Stimulated activated CD8-positive, alpha-beta memory T cell treated with anti-CD3 and anti-CD28 coated beads, Interleukin-4, amount 100 ng/mL, for 1 hour (primary cell): ENCODE results near the gene GAMT.
A peak's percentile ranks its signal among the peaks of the same experiment; 100 is the strongest.

ENCODE experiments used
- DNase-seq, 2 donors: peaks; one replicate each; pipeline ENCODE4 v3.0.0-alpha.2; 2020; ENCODE audit warnings: low read depth in 2 of 2, low spot score in 1 of 2

Gene GAMT

GRCh38 chr19:1418951-1419738 is 17.8 kb upstream of the GAMT start:
- DNase-seq = no peak

DNA sequence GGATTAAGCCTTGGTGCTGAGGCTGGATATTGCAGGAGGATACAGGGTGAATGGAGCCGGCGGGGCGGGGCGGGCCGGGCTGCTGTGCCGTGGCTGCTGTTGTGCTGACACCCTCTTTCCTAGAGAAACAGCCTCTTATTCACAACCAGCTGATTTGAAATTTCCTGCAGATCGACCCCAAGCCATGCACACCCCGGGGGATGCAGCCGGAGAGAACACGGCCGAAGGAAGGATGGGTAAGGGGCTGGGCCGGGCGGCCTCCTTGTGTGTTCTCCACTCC is 17.1 kb upstream of the GAMT start:
- DNase-seq = no peak

DNA sequence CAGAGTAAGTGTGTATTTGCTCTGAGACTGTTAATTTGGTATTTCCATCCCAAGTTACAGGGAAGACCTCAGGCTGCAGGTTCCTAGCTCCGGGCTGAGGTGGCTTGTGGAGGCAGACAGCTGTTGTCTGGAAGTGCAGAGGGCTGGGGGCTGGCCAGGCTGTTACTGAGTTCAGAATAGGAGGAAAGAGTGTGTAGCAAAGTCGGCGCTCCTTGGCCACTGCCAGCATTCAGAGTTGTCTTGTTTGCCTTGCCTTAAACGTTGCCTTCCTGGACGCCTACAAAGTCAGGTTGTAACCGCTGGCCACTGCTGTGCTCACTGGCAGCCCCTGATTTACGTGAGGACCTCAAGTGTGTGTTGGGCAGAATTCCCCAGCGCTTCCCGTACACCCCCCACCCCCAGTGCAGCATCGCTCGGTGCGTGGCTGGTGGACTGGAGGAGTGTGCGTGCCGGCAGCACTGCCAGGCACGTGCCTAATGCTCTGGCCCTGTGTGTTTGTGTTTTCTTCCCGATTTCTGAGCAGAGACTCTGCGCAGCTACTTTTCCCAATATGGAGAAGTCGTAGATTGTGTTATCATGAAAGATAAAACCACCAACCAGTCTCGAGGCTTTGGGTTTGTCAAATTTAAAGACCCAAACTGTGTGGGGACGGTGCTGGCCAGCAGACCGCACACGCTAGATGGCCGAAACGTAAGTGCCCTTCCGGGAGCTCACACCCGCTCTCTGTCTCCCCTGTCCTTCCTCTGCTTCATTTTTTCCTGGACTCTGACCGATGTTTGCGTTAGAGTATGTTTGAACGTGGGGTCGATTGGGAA is 16.5 kb upstream of the GAMT start:
- DNase-seq = no peak

GRCh38 chr19:1417145-1417544 is 15.8 kb upstream of the GAMT start:
- DNase-seq = no peak

DNA sequence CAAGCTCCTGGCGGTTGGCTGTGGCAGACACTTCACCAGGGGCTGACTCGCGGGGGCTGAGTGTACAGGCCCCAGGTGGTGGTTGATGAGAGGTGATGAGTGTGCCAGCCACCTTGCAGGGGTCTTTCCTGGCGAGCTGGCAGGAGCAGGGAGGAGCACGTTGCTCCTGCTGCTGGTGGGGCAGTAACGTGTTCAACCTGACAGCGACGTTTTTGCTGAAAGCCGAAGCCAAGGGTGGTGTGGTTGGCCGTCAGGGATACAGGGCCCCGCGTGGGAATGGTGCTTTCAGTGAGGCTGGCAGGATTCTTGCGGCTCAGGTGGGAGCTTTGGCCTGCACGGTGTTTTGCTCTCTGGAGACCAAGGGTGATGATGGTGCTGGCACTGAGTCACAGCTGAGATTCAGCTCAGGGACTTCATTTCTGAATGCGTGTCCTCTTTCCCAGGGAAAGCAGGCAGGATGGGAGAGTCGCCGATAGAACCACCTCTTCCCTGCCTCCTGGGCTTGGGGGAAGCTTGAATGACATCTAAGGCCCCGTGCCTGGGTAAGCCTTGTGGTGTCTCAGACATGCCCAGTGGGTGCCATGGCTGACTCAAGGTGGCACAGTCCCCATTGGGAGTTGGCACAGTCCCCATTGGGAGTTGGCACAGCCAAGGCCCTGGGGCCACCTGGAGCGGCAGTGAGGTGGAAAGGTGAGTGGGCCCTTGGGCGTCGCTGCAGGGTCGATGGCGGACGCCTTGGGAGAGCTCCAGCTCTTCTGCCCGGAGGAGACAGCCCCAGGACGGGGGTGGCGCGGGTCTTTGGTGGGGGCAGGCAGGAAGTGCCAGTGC is 14.9 kb upstream of the GAMT start:
- no peak for DNase-seq

DNA sequence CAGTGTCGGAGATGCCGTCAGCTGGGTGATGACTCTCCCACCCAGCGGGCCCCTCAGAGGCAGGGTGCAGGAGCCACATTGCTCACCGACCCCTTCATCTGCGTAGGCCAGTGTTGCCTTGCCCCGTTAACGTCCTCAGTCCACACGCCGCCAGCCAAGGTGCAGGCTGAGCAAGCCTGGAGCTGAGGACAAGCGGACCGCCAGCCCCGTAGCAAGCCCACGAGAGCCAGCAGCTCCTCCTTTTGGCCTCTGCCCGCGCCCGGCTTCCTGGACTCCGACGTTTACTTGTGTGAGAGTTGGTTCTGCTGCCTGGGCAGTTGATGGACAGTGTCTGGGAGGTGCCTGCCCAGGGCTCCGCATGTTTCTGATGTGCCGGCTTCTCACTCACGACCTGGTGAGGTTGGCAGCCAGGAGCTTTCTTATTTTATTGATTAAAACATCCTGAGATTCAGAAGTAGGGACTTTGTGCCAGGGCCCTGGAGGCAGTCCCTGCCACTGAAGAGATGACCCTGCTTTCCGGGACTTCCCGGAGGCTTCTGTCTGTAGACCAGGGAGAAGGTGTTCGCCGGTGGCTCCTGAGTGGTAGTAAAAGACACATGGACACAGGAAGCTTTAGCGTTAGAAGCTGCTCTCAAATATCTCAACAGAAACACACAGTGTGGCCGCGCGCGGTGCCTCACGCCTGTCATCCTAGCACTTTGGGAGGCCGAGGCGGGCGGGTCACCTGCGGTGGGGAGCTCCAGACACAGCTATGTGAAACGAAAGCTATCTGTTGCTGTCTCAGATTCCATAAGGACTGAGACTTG is 11.9 kb upstream of the GAMT start:
- DNase-seq = no peak

- DNase-seq = no peak
Observed at GRCh38 chr19:1412323-1412923, 11.1 kb upstream of the GAMT start.

- no peak for DNase-seq
Observed at GRCh38 chr19:1411255-1412191, 10.2 kb upstream of the GAMT start.

DNA sequence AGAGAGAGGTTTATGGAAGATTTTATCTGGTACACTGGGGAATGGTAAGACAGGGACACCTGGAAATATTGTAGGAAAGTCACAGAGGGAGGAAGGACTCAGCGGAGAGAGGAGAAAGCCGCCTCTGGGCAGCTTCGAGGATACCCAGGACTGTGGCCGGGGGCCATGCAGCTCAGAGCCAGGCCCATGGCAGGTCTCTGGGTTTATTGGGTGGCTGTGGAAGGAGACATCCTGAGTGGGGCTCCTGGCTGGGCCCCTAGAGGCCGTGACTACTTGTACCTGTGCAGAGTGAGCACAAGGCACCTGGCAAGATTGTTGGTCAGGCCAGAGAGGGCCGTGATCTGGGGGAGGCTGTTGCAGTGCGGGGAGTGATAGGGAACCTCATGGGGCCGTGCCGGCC is 9.4 kb upstream of the GAMT start:
- DNase-seq = no peak

DNA sequence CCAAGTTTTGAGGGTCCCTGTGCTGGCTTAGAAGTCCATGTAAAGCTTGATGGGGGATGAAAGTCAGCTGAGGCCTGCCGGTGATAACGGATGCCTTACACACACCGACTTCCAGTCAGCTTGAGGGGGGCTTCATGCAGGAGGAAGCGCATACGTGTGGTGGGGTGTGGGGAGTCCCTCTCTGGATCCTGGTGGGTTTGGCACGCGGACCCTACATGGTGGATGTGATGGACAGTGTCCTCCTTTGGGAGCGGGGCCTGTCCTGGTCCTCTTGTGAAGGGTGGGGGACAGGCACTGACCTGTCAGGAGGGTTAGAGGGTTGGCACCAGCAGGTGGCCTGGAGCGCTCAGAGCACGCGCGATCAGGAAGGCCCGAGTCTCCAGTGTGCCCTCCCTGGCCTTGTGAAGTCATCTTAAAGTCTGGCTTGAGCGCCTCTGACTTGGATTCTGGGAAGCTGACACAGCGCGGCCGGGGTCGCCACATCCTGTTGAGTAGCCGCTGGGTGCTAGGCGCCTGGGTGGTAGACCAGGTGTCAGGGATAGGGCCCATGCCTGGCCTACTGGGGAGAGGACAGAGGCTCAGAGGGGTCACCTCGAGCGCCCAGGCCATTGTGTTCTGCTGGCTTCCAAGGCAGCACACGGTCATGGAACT is 8.9 kb upstream of the GAMT start:
- DNase-seq = no peak

DNA sequence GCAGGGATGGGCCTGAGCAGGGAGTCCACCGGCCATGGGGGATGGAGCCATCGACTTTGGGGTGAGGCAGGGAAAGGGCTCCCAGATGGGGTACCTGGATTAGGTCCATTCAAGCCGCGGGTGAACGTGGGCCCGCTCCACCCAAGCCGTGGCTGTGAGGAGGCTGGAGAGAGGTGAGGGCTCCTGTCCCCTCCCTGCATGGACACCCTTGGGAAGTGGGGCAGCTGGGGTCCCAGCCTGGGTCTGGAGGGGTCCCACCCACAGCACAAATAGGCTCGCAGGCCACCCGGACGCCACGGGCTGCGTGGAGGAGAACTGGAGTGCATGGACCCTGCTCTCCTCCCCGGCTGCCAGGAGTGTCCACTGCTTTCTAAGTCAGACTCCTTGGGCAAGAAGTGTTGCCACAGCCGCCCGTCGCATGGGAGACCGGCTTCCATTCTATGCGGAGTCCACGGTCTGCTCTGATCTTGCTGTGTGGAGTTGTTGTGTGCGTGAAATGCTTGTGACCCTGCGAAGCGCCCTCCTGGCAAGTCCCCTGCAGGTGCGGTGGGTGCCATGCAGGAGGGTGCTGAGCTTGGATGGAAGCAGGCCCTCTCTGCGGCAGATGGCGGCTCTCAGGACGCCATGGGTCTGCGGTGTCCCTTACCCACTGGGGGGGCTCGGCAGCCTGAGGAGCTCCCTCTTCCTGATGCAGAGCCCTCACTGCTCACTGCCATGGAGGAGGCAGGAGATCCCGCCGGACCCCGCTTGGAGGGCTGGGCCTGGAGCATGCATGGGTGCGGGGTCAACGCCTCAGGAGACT is 8.1 kb upstream of the GAMT start:
- DNase-seq = no peak

GRCh38 chr19:1408300-1409203 is 7.2 kb upstream of the GAMT start:
- peak in 1 of 2 donors; percentile 27 for DNase-seq

GRCh38 chr19:1407528-1408299 is 6.4 kb upstream of the GAMT start, which contains the start of gene DAZAP1:
TSS of gene DAZAP1 (plus strand) at chr19:1407586. CDS start at chr19:1407774, 188 bp downstream.
- no peak for DNase-seq

- DNase-seq = peak; percentile 94 to 99
Observed at GRCh38 chr19:1406774-1407527, 5.6 kb upstream of the GAMT start.

DNA sequence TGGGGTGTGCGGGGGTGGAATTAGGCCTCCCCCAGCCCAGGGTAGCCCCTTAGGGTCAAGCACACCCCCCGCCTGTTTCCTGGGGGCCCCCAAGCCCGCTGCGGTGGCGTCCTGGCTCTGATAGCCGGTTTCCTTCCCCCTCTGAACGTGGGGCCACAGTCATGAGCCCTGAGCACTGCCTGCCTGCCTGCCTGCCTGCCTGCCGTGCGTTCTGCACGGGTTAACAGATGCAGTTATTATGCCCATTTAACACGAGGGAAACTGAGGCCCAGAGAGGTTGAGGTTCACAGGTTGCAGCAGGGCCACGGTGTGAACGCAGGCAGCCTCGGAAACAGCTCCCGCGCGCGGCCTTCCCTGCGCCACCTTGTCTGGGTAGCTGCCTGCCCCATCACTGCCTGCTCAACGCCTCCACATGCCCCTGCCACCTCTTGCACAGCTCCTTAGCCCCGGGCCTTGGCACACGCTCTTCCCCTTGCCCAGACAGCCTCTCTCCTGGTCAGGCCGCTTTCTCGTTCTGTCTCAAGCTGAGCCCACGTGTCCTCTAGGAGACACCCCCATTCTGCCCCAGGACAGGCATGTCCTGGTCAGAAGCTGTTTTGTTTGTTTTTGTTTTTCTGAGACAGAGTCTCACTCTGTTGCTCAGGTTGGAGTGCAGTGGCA is 1.2 kb upstream of the GAMT start:
- no peak for DNase-seq
